ENCODE data around the gene MYO16.

DNA sequence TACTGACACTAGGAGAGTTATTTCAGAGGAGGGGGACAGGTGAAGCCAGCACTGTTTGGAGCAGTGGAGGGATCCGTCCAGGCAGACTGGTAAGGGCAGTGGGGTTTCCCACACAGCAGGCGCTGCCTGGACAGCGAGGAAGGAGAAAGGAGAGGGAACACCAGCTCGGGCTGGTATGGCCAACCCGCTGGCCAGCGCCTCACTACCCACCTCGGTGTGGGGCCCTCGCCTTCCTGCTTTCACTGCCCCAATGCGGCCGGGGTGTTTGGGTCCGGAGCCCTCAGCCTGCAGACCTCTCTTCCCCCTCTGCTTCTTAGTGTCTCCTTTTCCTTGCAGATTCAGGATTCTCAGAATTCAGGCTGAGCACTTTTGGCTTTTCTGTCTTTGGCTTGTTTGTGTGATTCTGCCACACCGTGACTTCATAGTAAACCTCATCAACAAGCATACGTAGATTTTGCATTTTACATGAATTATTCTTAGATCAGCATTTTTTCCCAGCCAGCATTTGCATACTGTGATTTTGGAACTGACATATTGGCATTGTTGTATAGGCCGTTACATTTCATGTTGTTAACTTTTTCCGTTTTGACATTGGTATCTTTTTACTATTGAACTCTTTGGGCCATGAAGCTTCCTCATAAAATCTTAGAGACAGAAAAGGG is 294.1 kb downstream of the MYO16 start:
- no peak for TF ChIP-seq CTCF (conservative IDR thresholded peaks at IDR 0.05; ENCODE audit: low read depth, low read length)
- TF ChIP-seq EZH2 (IDR thresholded peaks at IDR 0.05; ENCODE audit: borderline replicate concordance, low read depth, low read length, poor library complexity, severe bottlenecking), result no peak
